DLD1 (cell line): ENCODE measurements around the gene GPR143.
"Not testable (repeated sequence)": the region's sequence is repeated elsewhere in the genome, so short reads cannot be mapped to it uniquely, and the experiment has no call there.

ENCODE experiments used
- in situ Hi-C: cut with HindIII; loops from 2 replicates; pipeline ENCODE4 v1.10.0; 2017; ENCODE audit warnings: low sequenced_read_pairs

The GPR143 gene

DNA sequence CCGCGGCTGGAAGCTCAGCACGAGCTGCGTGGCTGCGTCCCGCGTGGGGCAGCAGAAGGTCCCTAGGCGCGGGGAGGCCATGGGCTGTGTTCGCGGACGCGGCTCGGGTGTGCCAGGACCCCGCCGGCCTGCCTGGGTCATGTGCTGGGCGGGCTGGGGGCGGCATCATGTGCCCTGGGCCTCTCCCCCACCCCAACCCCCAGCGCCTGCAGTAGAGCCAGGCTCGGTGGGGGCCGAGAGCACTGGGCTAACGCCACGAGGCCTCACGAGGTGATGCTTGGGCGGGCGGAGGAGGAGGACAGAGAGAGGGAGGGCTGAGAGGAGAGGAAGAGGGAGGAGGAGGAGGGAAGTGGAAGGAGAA, at the start of gene GPR143:
Gene GPR143, minus strand, starts transcription at position 111 of the 361 bp plus-strand sequence. Its CDS starts 30 bp downstream, at position 81.
- in situ Hi-C loops: no loop called here

DNA sequence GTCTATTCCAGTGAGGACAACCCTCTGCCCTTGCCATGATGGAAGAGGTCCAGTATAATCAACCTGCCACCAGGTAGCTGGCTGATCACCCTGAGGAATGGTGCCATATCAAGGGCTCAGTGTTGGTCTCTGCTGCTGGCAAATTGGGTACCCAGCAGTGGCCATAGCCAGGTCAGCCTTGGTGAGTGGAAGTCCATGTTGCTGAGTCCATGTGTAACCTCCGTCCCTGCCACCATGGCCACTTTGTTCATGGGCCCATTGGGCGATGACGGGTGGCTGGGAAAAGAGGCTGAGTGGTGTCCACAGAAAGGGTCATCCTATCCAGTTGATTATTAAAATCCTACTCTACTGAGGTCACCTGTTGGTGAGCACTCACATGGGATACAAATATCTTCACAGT, 45.4 kb upstream of the GPR143 start:
- in situ Hi-C loops: not testable (repeated sequence)

DNA sequence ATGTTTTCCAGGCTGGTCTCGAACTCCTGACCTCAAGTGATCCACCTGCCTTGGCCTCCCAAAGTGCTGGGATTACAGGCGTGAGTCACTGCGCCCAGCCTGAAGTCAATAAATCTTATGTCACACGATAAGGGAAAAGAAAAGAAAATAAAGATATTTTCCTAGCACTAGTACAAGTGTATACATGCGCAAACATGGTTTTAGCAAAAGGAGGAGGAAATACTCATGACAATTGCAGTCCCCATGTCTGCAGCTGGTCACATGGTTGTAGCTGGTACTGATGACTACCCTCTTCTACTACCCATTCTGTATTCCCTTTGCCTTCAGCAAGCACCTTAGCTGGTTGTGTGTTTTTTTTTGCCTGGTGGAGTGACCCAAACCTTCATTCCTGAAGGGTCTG, 44.2 kb upstream of the GPR143 start:
- in situ Hi-C loops: not testable (repeated sequence)

DNA sequence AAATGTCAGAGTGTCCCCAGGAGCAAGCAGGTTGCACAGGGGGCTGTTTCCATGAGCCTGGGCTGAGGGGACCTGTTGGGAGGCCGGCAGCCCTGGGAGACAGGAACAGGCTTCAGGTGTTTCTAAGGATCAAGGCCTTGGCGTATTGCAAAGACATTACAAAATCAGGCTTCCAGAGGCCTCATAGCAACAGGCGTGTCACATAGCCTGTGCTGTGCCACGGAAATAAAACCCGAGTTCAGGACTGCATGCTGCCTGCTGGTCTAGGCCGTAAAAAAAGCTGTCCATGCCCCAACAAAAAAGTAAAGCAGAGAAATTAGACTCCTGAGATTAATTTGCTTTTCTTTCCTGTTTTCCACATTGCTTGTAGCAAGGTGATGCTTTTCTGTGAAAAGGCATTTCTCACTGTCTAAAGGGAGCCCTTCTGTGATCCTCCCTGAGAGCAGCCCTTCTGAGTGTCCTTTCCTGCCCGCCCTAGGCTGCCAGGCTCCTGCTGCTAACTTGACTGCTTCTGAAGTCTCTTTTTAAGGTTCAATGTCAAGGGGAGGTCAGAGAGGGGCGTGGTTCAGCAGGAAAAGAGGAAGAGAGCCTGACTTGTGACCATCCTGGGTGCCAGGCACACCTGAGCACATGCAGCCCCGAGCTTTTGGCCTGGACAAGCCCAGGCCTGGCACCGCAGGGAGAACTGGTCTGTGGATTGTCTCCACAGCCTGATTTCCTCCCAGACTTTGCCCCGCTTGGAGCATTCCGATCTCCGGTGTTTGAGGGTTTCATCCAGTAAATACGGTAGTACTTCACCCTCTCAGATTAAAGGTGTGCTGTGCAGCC, 41.9 kb upstream of the GPR143 start:
- in situ Hi-C loops: no loop called here

DNA sequence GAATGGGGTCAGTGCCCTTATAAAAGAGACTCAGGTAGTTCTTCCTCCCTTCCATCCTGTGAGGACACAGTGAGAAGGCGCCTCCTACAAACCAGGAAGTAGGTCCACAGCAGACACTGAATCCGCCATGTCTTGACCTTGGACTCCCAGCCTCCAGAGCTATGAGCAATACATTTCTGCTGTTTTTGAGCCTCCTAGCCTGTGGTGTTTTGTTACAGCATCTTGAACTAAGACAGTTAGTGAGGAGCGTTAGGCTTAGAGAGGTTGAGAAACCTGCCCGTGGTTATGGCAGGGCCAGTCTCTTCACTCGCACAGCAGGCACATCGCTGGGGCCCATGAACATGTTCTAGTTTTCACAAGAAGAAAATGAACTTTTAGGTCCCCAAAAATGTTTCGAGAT, 40.3 kb upstream of the GPR143 start:
- in situ Hi-C loops: no loop called here

DNA sequence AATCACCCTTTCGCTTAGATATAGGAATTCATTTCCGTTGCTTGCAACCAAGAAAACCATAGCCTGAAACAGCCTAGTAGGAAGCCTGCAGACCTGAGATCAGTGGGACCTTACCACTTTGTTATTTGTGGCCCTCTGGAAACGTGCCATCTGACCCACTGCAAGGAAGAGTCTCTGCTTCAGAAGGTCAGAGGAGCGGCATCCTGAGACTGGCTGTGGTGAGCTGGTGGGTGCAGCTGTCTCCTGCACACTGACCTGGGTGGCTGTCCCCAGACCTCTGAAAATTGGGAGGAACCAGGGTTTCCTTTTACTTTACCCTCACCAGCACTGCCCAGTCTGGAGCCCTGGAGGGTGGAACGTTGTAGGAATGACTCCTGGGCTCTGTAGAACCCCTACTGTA, 38.8 kb upstream of the GPR143 start:
- in situ Hi-C loops: no loop called here

DNA sequence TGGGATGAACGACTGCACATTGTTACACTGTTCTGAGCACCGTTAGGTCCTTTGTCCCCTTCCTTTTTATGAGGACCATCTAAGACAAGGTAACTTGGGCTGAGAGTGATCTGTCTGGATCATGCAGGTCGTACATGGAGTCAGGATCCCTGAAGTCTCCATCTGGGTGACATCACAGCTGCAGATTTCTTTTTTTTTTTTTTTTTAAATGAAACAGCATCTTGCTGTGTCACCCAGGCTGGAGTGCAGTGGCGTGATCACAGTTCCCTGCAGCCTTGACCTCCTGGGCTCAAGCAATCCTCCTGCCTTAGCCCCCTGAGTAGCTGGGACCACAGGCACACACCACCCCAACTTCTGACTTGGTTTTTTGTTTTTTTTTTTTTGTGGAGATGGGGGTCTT, 37.1 kb upstream of the GPR143 start:
- in situ Hi-C loops: no loop called here

DNA sequence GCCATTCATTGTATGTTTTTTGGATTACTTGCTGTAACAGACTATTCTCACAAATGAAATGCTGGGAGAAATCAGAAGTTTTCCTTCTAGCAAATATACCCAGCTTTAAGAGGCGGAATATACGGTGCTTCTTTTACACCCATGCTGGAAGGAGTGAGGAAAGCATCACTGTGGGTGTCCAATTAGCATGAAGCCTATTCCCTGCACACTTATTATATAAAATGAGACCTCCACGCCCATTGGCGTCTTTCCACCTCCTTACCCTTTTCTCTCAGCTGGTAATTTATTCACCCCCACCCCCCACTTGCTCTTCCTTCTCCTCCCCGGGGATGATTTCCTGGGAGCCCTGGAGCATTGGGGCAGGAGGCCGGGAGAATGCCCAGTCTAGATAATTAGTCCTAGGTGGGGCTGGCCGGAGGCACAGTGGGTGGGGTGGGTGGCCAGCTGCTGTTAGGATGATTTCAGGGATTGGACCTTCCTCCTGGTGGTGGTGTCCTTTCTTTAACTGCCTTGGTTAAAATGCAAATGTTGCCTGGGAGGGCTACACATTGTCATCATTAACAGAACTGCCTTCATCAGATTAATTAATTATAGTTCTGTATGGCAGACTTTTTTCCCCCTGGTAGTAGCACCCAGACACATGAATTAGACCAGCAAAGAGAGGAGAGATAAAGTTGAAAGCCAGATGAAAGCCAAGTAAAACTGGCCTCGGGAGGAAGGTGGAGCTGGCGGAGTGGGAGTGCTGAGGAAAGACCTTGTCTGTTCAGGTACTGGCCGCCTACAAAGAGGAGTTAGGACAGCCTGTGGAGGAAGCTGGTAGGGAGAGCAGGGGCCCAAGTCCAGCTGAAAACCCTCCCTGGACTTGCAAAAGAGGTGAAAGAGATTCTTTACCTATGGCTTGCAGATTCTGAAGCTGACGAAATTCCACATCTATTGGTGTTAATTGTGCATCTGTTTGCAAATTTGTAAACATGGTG, 32.0 kb upstream of the GPR143 start:
- in situ Hi-C loops: no loop called here

DNA sequence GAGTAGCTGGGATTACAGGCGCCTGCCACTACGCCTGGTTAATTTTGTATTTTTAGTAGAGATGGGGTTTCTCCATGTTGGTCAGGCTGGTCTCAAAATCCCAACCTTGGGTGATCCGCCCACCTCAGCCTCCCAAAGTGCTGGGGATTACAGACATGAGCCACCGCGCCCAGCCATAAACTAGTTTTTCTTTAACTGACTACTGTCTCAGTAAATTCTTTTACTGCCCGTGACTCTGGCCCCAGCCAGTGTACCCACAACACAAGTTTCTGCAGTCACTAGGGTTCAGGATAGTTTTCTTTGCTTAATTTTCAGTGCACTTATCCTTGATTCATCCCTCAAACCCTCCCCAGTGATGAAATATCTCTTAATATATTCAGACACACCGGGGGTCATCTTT, 28.8 kb upstream of the GPR143 start:
- in situ Hi-C loops: no loop called here

DNA sequence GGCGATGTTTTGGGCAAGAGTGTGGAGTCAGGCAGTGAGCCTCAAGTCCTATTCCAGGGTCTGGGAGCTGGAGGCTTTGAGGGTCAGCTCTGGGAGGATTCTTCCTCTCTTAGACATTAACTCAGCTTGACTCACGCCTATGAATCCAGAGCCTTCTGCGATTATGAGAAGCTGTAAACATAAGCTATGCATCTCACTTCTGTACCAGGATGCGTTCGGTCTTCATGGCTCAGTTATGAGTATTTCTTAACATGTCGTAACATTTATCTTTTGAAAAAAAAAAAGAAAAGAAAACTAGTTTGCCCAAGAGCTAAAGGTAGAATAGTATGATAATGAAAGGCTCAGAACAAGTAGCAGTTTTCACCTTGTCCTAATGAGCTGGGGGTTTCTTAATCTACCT, 25.2 kb upstream of the GPR143 start:
- in situ Hi-C loops: no loop called here

DNA sequence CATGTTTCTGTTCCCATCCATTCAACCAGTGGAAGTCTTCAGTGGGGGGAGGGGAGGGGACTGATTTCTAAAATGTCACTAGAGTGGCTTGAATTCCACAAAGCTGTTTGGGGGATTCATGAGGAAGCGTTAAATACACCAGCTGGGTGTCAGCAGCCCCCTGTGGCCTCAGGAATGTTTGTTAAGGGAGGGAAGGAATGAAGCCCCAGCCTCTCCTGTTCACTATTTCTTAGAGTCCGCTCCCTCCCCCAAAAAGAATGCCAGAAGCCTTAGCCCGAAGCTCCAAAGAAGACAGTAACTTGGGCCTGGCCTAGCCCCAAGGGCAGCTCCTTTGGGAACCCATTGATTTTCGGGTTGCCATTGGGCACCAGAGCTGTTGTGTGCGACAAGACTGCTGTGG, 23.9 kb upstream of the GPR143 start:
- in situ Hi-C loops: no loop called here

DNA sequence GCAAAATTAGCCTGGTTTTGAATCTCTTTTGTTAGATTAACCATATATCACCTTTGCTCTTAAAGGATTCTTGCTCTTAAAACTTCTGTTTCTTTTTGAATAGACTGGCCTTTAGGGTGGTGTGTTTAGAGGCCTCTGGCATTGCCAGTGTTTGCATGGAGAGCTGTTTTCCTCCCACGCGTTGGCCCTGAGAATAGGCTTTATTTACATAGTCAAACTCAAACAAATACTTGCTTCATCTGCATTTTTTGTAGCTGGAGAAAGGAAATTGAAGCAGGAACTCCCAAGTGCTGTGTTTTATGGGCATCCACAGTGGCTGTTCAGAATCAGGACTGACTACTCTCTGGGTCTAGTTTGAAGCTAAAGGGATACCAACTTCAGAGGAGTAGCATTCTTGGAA, 23.3 kb upstream of the GPR143 start:
- in situ Hi-C loops: no loop called here

DNA sequence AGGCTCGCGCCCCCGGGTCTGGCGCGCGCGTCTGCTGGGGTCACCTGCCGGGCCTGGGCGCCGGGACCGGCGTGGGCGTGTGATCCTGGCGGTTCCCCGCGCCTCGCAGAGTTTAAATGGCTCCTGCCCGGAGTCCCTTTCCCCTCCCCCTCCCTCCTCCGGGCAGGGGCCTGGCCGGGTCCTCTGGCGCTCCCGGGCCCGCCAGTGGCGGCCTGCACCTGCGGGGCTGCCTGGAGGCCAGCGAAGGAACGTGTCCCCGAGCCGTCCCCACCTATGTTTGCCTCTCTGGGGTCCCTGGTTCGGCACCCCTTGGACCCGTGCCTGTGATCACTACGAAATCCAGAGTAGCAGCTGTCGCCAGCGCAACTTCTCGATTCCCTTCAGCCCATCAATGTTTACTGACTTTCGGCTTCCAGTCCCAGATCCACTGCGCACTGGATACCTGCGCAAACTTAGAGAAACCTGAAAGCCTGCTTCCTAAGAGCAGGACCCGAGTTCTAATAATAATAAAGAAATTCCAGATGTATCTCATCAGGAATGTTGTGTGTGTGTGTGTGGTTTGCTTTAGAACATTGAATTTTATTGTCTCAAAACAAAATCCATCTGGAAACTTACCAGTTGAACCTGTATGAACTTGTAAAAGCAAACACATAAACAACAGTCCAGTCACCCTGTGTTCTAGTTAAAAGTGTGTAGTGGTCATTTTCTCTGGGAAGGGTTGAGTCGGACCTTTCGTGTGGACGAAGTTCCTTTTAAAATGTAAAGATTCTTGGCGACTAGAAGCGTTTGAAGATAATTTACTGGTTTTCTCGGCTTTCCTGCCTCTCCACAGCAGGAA, 21.4 kb upstream of the GPR143 start:
- in situ Hi-C loops: no loop called here

DNA sequence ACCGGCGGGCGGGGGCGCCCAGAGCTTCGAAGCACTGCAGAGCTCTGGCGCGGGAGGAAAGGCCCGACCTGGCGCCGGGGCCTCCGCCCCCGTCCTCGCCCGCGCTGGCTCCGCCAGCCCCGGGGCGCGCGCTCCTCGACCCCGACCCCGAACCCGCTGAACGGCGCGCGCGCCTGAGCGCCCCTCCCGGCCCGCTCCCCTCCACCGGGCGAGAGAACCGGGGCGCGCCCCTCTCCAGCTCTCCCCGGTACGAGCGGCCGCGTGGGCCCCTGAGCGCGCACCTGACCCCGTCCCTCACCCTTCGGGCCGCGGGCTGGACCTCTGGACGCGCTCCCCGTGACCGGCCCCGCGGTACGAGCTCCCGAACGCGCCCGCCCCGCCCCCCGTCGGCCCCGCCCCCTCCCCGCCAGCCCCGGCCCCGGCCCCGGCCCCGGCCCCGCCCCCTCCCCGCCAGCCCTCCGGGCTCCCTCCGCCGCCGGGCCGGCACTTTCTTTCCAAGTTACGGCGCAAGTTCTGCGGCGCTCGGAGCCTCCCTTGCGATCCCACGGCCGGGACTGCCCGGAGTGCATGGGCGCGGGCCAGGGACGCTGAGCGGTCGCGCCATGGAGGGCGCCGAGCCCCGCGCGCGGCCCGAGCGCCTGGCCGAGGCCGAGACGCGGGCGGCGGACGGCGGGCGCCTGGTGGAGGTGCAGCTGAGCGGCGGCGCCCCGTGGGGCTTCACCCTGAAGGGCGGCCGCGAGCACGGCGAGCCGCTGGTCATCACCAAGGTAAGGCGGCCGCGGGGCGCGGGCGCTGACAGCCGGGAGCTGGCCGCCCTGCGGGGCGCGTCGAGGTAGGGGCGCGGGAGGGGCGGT, 20.5 kb upstream of the GPR143 start, which contains the start of gene SHROOM2:
Gene SHROOM2, plus strand, starts transcription at position 486 of the 854 bp plus-strand sequence. Its CDS starts 117 bp downstream, at position 603.
- in situ Hi-C loops: no loop called here

DNA sequence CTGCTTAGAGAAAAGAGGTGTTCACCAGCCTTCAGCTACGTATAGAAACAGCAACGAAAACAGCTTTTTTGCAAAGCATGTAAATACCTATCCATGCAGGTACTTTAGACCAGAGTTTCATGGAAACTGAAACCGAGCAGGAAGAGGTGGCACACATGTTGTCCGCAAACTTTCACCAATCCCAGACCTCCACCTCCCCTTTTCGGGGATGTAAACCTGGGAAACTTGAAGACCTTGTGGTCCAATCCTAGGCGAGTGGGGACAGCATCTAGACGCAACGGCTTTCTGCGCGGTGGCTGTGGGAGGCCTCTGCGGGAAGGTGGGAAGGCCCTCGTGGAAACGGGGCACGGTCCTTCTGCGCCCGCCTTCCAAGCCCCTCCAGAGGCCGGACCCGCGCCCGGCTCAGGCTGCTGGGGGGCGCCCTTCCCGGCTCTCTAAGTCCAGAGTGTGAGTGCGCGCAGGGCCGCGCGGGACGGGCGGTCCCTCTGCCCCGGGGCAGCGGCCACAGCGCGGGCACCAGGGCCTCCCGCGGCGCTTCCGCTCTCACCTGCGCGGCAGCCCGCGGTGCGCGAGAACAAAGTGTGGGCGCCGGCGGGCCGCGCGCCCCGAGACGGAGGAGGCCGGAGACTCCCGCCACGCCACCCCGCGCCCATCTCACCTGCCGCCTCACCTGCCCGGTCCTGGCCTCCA, 19.8 kb upstream of the GPR143 start:
- in situ Hi-C loops: no loop called here

DNA sequence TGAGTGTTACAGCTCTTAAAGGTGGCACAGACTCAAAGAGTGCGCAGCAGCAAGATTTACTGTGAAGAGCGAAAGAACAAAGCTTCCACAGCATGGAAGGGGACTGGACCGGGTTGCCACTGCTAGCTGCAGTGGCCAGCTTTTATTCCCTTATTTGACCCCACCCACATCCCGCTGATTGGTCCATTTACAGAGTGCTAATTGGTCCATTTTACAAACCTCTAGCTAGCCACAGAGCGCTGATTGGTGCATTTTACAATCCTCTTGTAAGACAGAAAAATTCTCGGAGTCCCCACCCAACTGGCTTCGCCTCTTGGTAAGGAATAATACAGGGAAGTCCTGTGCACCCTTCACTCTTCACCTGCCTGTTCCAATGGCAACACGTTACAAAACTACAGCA, 18.7 kb upstream of the GPR143 start:
- in situ Hi-C loops: no loop called here

DNA sequence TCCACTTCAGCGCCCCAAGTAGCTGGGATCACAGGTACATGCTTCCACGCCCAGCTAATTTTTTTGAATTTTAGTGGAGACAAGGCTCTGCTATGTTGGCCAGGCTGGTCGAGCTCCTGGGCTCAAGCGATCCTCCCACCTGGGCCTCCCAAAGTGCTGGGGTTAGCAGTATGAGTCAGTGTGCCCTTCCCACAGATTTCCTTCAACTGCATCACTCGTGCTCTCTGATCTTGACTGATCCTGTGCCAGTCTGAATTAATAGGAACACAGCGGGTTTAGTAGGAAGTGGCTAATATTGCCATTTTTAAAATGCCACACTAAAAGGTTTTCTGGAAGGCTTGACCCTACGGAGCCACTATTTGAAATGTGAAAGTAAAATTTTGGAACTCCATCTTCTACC, 16.3 kb upstream of the GPR143 start:
- in situ Hi-C loops: no loop called here

DNA sequence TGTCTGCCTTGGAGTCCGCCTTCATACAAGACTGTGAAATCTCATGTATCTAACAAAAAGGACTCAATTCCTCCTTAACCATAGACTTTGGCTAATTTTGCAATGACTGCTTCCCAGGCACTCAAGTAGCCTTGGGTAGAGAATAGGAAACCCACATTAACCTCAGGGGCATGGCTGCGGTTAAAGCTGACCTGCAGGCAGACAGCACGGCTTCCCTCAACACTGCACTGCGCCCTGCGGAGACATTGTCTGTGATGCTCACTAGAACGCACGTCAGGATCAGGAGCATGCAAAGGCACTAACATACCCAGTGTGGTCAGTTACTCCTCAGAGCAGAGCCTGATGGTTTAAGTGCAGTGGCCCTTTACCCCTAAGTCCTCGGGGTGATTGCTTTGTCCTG, 10.3 kb upstream of the GPR143 start:
- in situ Hi-C loops: no loop called here

DNA sequence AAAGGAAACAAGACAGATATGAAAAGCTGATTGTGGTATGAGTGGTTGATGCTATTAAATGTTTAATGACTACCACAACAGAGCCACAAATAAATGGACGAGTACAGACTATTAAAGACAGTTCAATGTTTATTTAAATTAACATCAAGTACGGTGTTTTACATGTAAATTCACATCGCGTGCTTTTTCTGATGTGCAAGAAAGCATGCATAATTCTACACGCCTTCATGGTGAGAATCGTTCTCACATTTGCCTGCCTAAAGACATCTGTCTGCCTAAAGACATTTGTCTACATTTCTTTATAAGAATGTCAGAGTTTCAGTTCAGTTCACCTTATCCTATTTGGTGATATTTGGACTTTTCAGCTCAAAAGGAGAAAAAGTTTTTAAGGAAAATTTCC, 7.3 kb upstream of the GPR143 start:
- in situ Hi-C loops: no loop called here
